NOMO-1 treated with dmso at 0.1 percent for 144 hours (cell line): ENCODE measurements around the gene PERM1.
"Not testable (repeated sequence)": the region's sequence is repeated elsewhere in the genome, so short reads cannot be mapped to it uniquely, and the experiment has no call there.

Experiments used
- DNase-seq: peaks from one replicate; lab custom pipeline; 2025; ENCODE audit not compliant: unreplicated experiment; lab: John Stamatoyannopoulos, UW

PERM1 gene

GRCh38 chr1:1017397-1018320, 35.8 kb upstream of the PERM1 start:
- not testable (repeated sequence) for DNase-seq

- DNase-seq: no peak
Observed at GRCh38 chr1:1014799-1015681, 33.1 kb upstream of the PERM1 start.

GRCh38 chr1:1013922-1014648, 32.2 kb upstream of the PERM1 start:
- no peak for DNase-seq

- DNase-seq: peak; percentile 88
Observed at GRCh38 chr1:1013105-1013921, 31.4 kb upstream of the PERM1 start, which contains the start of gene ISG15. ISG15 (plus strand) TSS chr1:1013497; CDS start chr1:1013574, 77 bp downstream.

GRCh38 chr1:1012736-1013104, 30.8 kb upstream of the PERM1 start:
- DNase-seq: not testable (repeated sequence)

- DNase-seq: no peak
Observed at GRCh38 chr1:1011396-1011949, 29.6 kb upstream of the PERM1 start.

GRCh38 chr1:1010131-1010530, 28.2 kb upstream of the PERM1 start:
- DNase-seq: not testable (repeated sequence)

GRCh38 chr1:1006305-1007159, 24.6 kb upstream of the PERM1 start:
- no peak for DNase-seq

- no peak for DNase-seq
Observed at GRCh38 chr1:1005774-1006304, 23.9 kb upstream of the PERM1 start.

GRCh38 chr1:1004780-1005697, 23.1 kb upstream of the PERM1 start:
- no peak for DNase-seq

GRCh38 chr1:1004420-1004779, 22.5 kb upstream of the PERM1 start:
- no peak for DNase-seq

GRCh38 chr1:1003618-1004419, 21.9 kb upstream of the PERM1 start:
- no peak for DNase-seq

GRCh38 chr1:1001057-1001783, 19.3 kb upstream of the PERM1 start:
- no peak for DNase-seq

- no peak for DNase-seq
Observed at GRCh38 chr1:1000357-1001056, 18.6 kb upstream of the PERM1 start.

- peak; percentile 25 for DNase-seq
Observed at GRCh38 chr1:999725-1000356, 17.9 kb upstream of the PERM1 start, which contains the start of gene HES4. HES4 (minus strand) TSS chr1:1000097; CDS start chr1:999973, 124 bp downstream.
